Astrocyte (in vitro differentiated cells and primary cell): ENCODE results near the gene HSPA12B. TPM values are rescaled to one million over a fixed set of nuclear protein-coding genes. Genes with fewer than 3 reads are reported as not detected.

ENCODE experiments used
- DNase-seq: peaks from one replicate; pipeline ENCODE4 v3.0.0-alpha.2; 2010; ENCODE audit warnings: low read depth
- FAIRE-seq: peaks from 2 replicates; lab custom pipeline; 2011; peaks lifted over from hg19 to GRCh38; lab: Jason Lieb, UNC
- H2AFZ ChIP-seq: 2 replicates; pipeline ENCODE4 v1.6.0; 2012; ENCODE audit warnings: low read depth, low read length, inconsistent platforms
- H3K27ac ChIP-seq: 2 replicates; pipeline ENCODE4 v1.5.1; 2011; ENCODE audit warnings: low read depth, low read length, inconsistent platforms
- H3K27me3 ChIP-seq: 2 replicates; pipeline ENCODE4 v1.6.0; 2011; ENCODE audit warnings: low read length, inconsistent platforms; ENCODE audit not compliant: insufficient read depth
- H3K36me3 ChIP-seq: 2 replicates; pipeline ENCODE4 v1.5.1; 2011; ENCODE audit warnings: low read length, inconsistent platforms; ENCODE audit not compliant: insufficient read depth
- H3K4me1 ChIP-seq: 2 replicates; pipeline ENCODE4 v1.5.1; 2011; ENCODE audit warnings: low read length, inconsistent platforms; ENCODE audit not compliant: insufficient read depth
- H3K4me2 ChIP-seq: 2 replicates; pipeline ENCODE4 v1.6.0; 2012; ENCODE audit warnings: low read length, inconsistent platforms
- H3K4me3 ChIP-seq: 2 replicates; pipeline ENCODE4 v1.5.1; 2011; ENCODE audit warnings: low read depth, mild to moderate bottlenecking, low read length, inconsistent platforms; ENCODE audit not compliant: insufficient read depth
- H3K79me2 ChIP-seq: 2 replicates; pipeline ENCODE4 v1.6.0; 2012; ENCODE audit warnings: mild to moderate bottlenecking, low read length, inconsistent platforms; ENCODE audit not compliant: insufficient read depth
- H3K9ac ChIP-seq: 2 replicates; pipeline ENCODE4 v1.6.0; 2012; ENCODE audit warnings: mild to moderate bottlenecking, low read length, inconsistent platforms
- H3K9me3 ChIP-seq: 2 replicates; pipeline ENCODE4 v1.5.1; 2012; ENCODE audit warnings: low read depth, mild to moderate bottlenecking, low read length, inconsistent platforms; ENCODE audit not compliant: insufficient read depth
- H4K20me1 ChIP-seq: 2 replicates; pipeline ENCODE4 v1.6.0; 2012; ENCODE audit warnings: low read length, inconsistent platforms; ENCODE audit not compliant: insufficient read depth
- H3K27ac Mint-ChIP-seq: one replicate; pipeline ENCODE4 v1.8.0; 2021; ENCODE audit warnings: mild to moderate bottlenecking, mixed read lengths; ENCODE audit not compliant: unreplicated experiment
- H3K27me3 Mint-ChIP-seq: one replicate; pipeline ENCODE4 v1.8.0; 2021; ENCODE audit warnings: low read depth, mixed read lengths; ENCODE audit not compliant: unreplicated experiment
- H3K36me3 Mint-ChIP-seq: one replicate; pipeline ENCODE4 v1.8.0; 2021; ENCODE audit warnings: low read depth, mixed read lengths; ENCODE audit not compliant: unreplicated experiment
- H3K4me1 Mint-ChIP-seq: one replicate; pipeline ENCODE4 v1.8.0; 2021; ENCODE audit warnings: low read depth, mixed read lengths; ENCODE audit not compliant: unreplicated experiment
- H3K4me3 Mint-ChIP-seq: one replicate; pipeline ENCODE4 v1.8.0; 2021; ENCODE audit warnings: mild to moderate bottlenecking, moderate library complexity, mixed read lengths; ENCODE audit not compliant: unreplicated experiment
- H3K9me3 Mint-ChIP-seq: one replicate; pipeline ENCODE4 v1.8.0; 2021; ENCODE audit warnings: mild to moderate bottlenecking, mixed read lengths; ENCODE audit not compliant: unreplicated experiment
- EZH2 ChIP-seq: IDR thresholded peaks from 2 replicates; pipeline ENCODE4 v1.6.1; 2012; ENCODE audit warnings: mild to moderate bottlenecking, low read length, inconsistent platforms; ENCODE audit not compliant: insufficient read depth
- total RNA-seq: library from RNA; stranded (reverse); gene quantifications from 2 replicates; pipeline ENCODE4 v1.2.1, GENCODE V29; 2021
- TF ChIP-seq, protein P1 (sequence below): IDR thresholded peaks from 2 replicates; pipeline ENCODE4 v1.5.1; 2011; ENCODE audit warnings: low read depth, mild to moderate bottlenecking, inconsistent platforms, low read length, moderate library complexity; ENCODE audit not compliant: insufficient read depth

The HSPA12B gene
- total RNA-seq, 1 donor from 2014 or later: not detected

DNA sequence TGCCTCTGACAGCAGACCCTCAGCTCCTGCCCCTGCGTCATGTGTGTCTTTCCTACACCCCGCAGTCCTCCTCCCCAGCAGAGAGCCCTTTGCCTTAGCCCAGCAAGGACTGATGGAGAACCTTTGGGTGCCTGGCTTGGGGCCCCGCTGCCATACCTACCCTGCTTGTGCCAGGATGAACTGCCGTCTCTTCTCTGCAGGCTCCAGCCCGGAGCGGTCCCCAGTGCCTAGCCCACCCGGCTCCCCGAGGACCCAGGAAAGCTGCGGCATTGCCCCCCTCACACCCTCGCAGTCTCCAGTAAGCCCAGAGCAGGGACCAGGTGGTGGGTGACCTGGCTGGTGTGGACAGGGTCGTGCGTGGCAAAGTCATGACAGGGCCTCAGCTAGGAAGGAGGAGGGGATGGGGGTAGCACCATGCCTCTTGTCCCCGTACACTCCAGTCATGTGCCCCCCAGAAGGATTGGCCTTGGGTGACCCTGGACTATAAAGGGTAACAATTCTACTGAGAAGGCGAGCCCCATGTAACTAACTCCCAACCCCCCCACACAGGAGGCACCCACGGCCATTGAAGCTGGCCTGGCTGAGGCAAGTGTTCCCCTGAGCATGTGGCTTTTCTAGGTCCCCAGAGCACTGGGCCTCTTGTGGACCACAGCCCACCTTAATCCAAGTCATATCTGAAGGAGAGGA, 8.3 kb downstream of the HSPA12B start:
- TF ChIP-seq, protein P1, sequence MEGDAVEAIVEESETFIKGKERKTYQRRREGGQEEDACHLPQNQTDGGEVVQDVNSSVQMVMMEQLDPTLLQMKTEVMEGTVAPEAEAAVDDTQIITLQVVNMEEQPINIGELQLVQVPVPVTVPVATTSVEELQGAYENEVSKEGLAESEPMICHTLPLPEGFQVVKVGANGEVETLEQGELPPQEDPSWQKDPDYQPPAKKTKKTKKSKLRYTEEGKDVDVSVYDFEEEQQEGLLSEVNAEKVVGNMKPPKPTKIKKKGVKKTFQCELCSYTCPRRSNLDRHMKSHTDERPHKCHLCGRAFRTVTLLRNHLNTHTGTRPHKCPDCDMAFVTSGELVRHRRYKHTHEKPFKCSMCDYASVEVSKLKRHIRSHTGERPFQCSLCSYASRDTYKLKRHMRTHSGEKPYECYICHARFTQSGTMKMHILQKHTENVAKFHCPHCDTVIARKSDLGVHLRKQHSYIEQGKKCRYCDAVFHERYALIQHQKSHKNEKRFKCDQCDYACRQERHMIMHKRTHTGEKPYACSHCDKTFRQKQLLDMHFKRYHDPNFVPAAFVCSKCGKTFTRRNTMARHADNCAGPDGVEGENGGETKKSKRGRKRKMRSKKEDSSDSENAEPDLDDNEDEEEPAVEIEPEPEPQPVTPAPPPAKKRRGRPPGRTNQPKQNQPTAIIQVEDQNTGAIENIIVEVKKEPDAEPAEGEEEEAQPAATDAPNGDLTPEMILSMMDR: no peak
- TF ChIP-seq EZH2: no peak

DNA sequence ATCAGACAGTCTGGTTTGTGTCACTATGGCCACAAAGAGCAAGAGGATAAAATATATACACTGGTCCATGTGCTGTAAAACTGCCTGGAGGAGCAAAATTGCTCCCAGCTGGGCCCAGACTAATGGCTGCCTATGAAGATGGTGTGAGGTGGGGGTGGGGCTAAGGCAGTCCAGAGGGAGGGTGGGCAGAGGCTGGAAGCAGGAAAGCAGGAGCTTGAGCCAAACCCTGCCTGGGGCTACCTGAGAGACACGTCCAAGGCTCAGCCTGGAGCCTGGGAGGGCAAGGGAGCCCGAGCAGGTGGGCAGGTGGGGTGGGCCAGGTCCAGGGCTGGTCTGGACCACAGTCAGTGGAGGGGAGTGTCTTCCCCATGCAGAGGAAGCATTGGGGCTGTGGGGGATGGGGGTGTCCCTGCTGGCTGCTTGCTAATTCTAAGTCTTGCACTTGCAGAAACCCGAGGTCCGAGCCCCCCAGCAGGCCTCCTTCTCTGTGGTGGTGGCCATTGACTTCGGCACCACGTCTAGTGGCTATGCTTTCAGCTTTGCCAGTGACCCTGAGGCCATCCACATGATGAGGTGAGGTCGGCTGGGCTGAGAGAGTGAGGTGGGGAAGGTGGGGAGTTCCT, 9.5 kb downstream of the HSPA12B start:
- Histone ChIP-seq H3K4me3 (no peak overlapping the region), H3K36me3 (no peaks in the 10 kb centered on the region), H3K4me2 (no peak overlapping the region), H3K79me2 (no peaks in the 10 kb centered on the region), H3K27ac (no peak overlapping the region), H3K9ac (no peak overlapping the region), H2AFZ (no peak overlapping the region), H3K27me3 (peaks cover 10% of the 10 kb centered on the region), H4K20me1 (no peaks in the 10 kb centered on the region), H3K4me1 (no peaks in the 10 kb centered on the region), H3K9me3 (no peaks in the 10 kb centered on the region)
- Mint-ChIP-seq H3K4me3 (no peak overlapping the region), H3K9me3 (peaks cover 3% of the 10 kb centered on the region), H3K36me3 (no peaks in the 10 kb centered on the region), H3K27me3 (peaks cover 41% of the 10 kb centered on the region), H3K4me1 (no peaks in the 10 kb centered on the region), H3K27ac (no peak overlapping the region)
- FAIRE-seq: no peak
- DNase-seq: no peak
- no peak for TF ChIP-seq EZH2
- TF ChIP-seq, protein P1: no peak

More for the DNA sequence above, 8.3 kb downstream of the HSPA12B start:
- Histone ChIP-seq H4K20me1 (no peaks in the 10 kb centered on the region), H3K27ac (no peak overlapping the region), H3K9me3 (no peaks in the 10 kb centered on the region), H3K79me2 (no peaks in the 10 kb centered on the region), H3K4me2 (no peak overlapping the region), H3K9ac (no peak overlapping the region), H3K27me3 (peaks cover 10% of the 10 kb centered on the region), H3K4me1 (no peaks in the 10 kb centered on the region), H3K4me3 (no peak overlapping the region), H3K36me3 (no peaks in the 10 kb centered on the region), H2AFZ (no peak overlapping the region)
- FAIRE-seq (no peak), DNase-seq (no peak)
- Mint-ChIP-seq H3K36me3 (no peaks in the 10 kb centered on the region), H3K9me3 (no peaks in the 10 kb centered on the region), H3K4me3 (no peak overlapping the region), H3K27ac (no peak overlapping the region), H3K27me3 (peaks cover 35% of the 10 kb centered on the region), H3K4me1 (no peaks in the 10 kb centered on the region)

DNA sequence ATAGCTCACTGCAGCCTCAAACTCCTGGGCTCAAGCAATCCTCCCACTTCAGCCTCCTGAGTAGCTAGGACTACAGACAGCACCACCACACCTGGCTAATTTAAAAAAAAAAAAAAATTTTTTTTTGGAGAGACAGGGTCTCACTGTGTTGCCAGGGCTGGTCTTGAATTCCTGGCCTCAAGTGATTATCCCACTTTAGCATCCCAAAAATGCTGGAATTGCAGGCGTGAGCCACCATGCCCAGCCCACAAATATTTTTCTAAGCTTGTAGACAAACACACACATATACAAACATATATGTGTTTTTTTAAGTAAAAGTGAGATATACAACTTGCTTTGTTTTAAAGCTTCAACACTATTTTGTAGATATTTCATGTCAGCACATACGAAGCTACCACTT, 10.8 kb downstream of the HSPA12B start:
- no peaks in the 10 kb centered on the region for H4K20me1 ChIP-seq

More for the DNA sequence above, 10.8 kb downstream of the HSPA12B start:
- no peak for FAIRE-seq
- no peak overlapping the region for H3K4me3 Mint-ChIP-seq
- Histone ChIP-seq H3K79me2 (no peaks in the 10 kb centered on the region), H3K4me2 (no peak overlapping the region), H2AFZ (no peak overlapping the region), H3K27ac (no peak overlapping the region), H3K27me3 (peaks cover 10% of the 10 kb centered on the region), H3K4me3 (no peak overlapping the region), H3K36me3 (no peaks in the 10 kb centered on the region), H3K4me1 (no peaks in the 10 kb centered on the region), H3K9me3 (no peaks in the 10 kb centered on the region), H3K9ac (no peak overlapping the region)
- H3K4me1 Mint-ChIP-seq: no peaks in the 10 kb centered on the region
- no peaks in the 10 kb centered on the region for H3K36me3 Mint-ChIP-seq
- TF ChIP-seq EZH2: no peak
- TF ChIP-seq, protein P1: no peak
- peaks cover 48% of the 10 kb centered on the region for H3K27me3 Mint-ChIP-seq
- peaks cover 3% of the 10 kb centered on the region for H3K9me3 Mint-ChIP-seq
- no peak for DNase-seq
- no peak overlapping the region for H3K27ac Mint-ChIP-seq
